GM12891 (cell line): ENCODE results near the gene SETD2.

ENCODE experiments used
- DNase-seq: peaks from one replicate; pipeline ENCODE4 v3.0.0; 2011; ENCODE audit warnings: low spot score; ENCODE audit not compliant: insufficient read length
- FAIRE-seq: peaks from 2 replicates; lab custom pipeline; 2011; peaks lifted over from hg19 to GRCh38; lab: Jason Lieb, UNC
- PAX5 ChIP-seq: IDR thresholded peaks from 2 replicates; pipeline ENCODE4 v1.6.1; 2011; ENCODE audit warnings: low read length, moderate library complexity, mild to moderate bottlenecking; ENCODE audit not compliant: insufficient read depth, severe bottlenecking
- POLR2A ChIP-seq: IDR thresholded peaks from 2 replicates; pipeline ENCODE4 v1.6.1; 2011; ENCODE audit warnings: low read depth, low read length, control low read depth
- POLR2AphosphoS5 ChIP-seq: IDR thresholded peaks from 2 replicates; pipeline ENCODE4 v1.6.1; 2011; ENCODE audit warnings: low read depth, low read length, control low read depth
- POU2F2 ChIP-seq: IDR thresholded peaks from 2 replicates; pipeline ENCODE4 v1.6.1; 2011; ENCODE audit warnings: low read depth, mild to moderate bottlenecking, control low read depth, low read length, moderate library complexity
- SPI1 ChIP-seq: IDR thresholded peaks from 2 replicates; pipeline ENCODE4 v1.6.1; 2011; ENCODE audit warnings: low read depth, low read length, control low read depth
- TAF1 ChIP-seq: IDR thresholded peaks from 2 replicates; pipeline ENCODE4 v1.6.1; 2011; ENCODE audit warnings: low read depth, low read length, control low read depth

SETD2 gene

GRCh38 chr3:47176582-47176981, 12.7 kb upstream of the SETD2 start:
- no peak for TF ChIP-seq TAF1
- no peak for TF ChIP-seq POU2F2
- no peak for TF ChIP-seq POLR2A
- FAIRE-seq (no peak), DNase-seq (no peak)

- DNase-seq = peak; percentile 30
- FAIRE-seq = peak; percentile 66
- TF ChIP-seq POLR2AphosphoS5 (no peak; the same call in 1 of the 2 replicates), POLR2A (0 out of 2 replicates have a peak, but pooled peaks have one; percentile 12)
Observed at GRCh38 chr3:47163169-47164006, 525 bp downstream of the SETD2 start.

GRCh38 chr3:47162697-47163168, 1.2 kb downstream of the SETD2 start:
- DNase-seq = no peak
- FAIRE-seq = no peak
- no peak for TF ChIP-seq POU2F2
- TF ChIP-seq POLR2A = no peak
- TF ChIP-seq PAX5 = no peak
- no peak for TF ChIP-seq SPI1
- no peak for TF ChIP-seq POLR2AphosphoS5
- TF ChIP-seq TAF1 = no peak

- no peak for DNase-seq
- TF ChIP-seq POLR2AphosphoS5 (no peak), SPI1 (peak; percentile 94), TAF1 (no peak), POLR2A (no peak)
- peak; percentile 16 for FAIRE-seq
Observed at GRCh38 chr3:47161983-47162696, 1.8 kb downstream of the SETD2 start.

- DNase-seq = no peak
- no peak for TF ChIP-seq PAX5
- no peak for TF ChIP-seq POLR2AphosphoS5
- no peak for TF ChIP-seq TAF1
- no peak for TF ChIP-seq POLR2A
- TF ChIP-seq SPI1 = no peak
- TF ChIP-seq POU2F2 = no peak
- no peak for FAIRE-seq
Observed at GRCh38 chr3:47159820-47160219, 4.1 kb downstream of the SETD2 start.

GRCh38 chr3:47158208-47158607, 5.7 kb downstream of the SETD2 start:
- no peak for TF ChIP-seq POU2F2
- TF ChIP-seq POLR2AphosphoS5 = no peak
- TF ChIP-seq SPI1 = no peak
- no peak for TF ChIP-seq PAX5
- TF ChIP-seq TAF1 = no peak
- no peak for TF ChIP-seq POLR2A
- DNase-seq (no peak), FAIRE-seq (no peak)

- FAIRE-seq (no peak), DNase-seq (no peak)
- TF ChIP-seq POLR2AphosphoS5 (no peak), SPI1 (no peak), POU2F2 (no peak), PAX5 (no peak)
Observed at GRCh38 chr3:47156396-47156795, 7.5 kb downstream of the SETD2 start.

- no peak for DNase-seq
- TF ChIP-seq POLR2AphosphoS5 = no peak
- no peak for TF ChIP-seq PAX5
- TF ChIP-seq POLR2A = no peak
- TF ChIP-seq SPI1 = no peak
- TF ChIP-seq POU2F2 = no peak
- TF ChIP-seq TAF1 = no peak
- no peak for FAIRE-seq
Observed at GRCh38 chr3:47152578-47152977, 11.3 kb downstream of the SETD2 start.

- no peak for TF ChIP-seq POLR2A
- no peak for TF ChIP-seq POLR2AphosphoS5
- TF ChIP-seq PAX5 = no peak
- TF ChIP-seq TAF1 = no peak
- TF ChIP-seq SPI1 = no peak
- TF ChIP-seq POU2F2 = no peak
- FAIRE-seq = no peak
Observed at GRCh38 chr3:47151836-47152235, 12.1 kb downstream of the SETD2 start.

More at GRCh38 chr3:47151836-47152235, 12.1 kb downstream of the SETD2 start:
- DNase-seq = no peak
